HCT116 (cell line): ENCODE measurements around the gene TPH1. TPM values are rescaled to one million over a fixed set of nuclear protein-coding genes. Genes with fewer than 3 reads are reported as not detected.

Experiments
- ATAC-seq: fragments of 200-7000 bp; cut with Tn5 transposase; 2 replicates; pipeline ENCODE4 v1.9.1; 2020; ENCODE audit warnings: mild to moderate bottlenecking, moderate library complexity
- BruUV-seq: library from RNA; stranded (reverse); fragments of 400-500 nt; replicated peaks from 2 replicates; lab custom pipeline; 2021; lab: Mats Ljungman, UMichigan
- CTCF ChIA-PET: fragments of 300-600 bp; sonication (Branson Sonifier 250); formaldehyde crosslinking; loops from one replicate; lab custom pipeline; 2021; ENCODE audit warnings: antibody characterized with exemption; lab: Charles Lee
- POLR2A ChIA-PET: fragments of 300-600, 350-600 bp; sonication (Branson Sonifier 250); formaldehyde crosslinking; loops from one replicate; lab custom pipeline; 2021; ENCODE audit warnings: antibody characterized with exemption; lab: Charles Lee
- RAD21 ChIA-PET, 2 experiments: fragments of 300-600 bp; sonication (Branson Sonifier 250); formaldehyde crosslinking; loops; one replicate each; lab custom pipeline; 2023; ENCODE audit warnings: low total read pairs in 2 of 2; ENCODE audit not compliant: uncharacterized antibody in 2 of 2, unreplicated experiment in 2 of 2, low non-redundant PET in 1 of 2; lab: Charles Lee
- DNase-seq: peaks from one replicate; pipeline ENCODE4 v3.0.0-alpha.2; 2010; ENCODE audit warnings: low read depth, low spot score
- H2AFZ ChIP-seq: fragments of 200-600 bp; shearing (Covaris generic), sonication (generic); 2 replicates; pipeline ENCODE4 v1.6.1; 2017; ENCODE audit warnings: low read depth, mixed run types, mixed read lengths, antibody characterized with exemption, low read length; ENCODE audit not compliant: poor library complexity, severe bottlenecking
- H3K27ac ChIP-seq: 2 replicates; pipeline ENCODE4 v1.5.1; 2012; ENCODE audit warnings: low read depth, low read length
- H3K27me3 ChIP-seq: fragments of 200-600 bp; sonication (generic); 2 replicates; pipeline ENCODE4 v1.6.1; 2016; ENCODE audit warnings: mixed run types, low read length, mixed read lengths; ENCODE audit not compliant: insufficient read depth
- H3K36me3 ChIP-seq, 2 experiments: fragments of 200-500 bp in 1 of 2; fragments of 200-600 bp in 1 of 2; sonication (Bioruptor generic) in 1 of 2; sonication (generic) in 1 of 2; 2 replicates each; pipeline versions ENCODE4 v1.5.1 to v1.6.1; 2014 to 2016; ENCODE audit warnings: low read length in 2 of 2, inconsistent platforms in 1 of 2, mixed read lengths in 1 of 2, mixed run types in 1 of 2; ENCODE audit not compliant: insufficient read depth in 2 of 2, control insufficient read depth in 1 of 2
- H3K4me1 ChIP-seq, 2 experiments: fragments of 200-600 bp in 1 of 2; sonication (generic) in 1 of 2; 2 replicates each; pipeline versions ENCODE4 v1.5.1 to v1.6.1; 2012 to 2017; ENCODE audit warnings: low read length in 2 of 2, inconsistent platforms in 1 of 2, mild to moderate bottlenecking in 1 of 2, mixed read lengths in 1 of 2, mixed run types in 1 of 2, moderate library complexity in 1 of 2; ENCODE audit not compliant: insufficient read depth in 2 of 2, control insufficient read depth in 1 of 2
- H3K4me2 ChIP-seq: fragments of 200-600 bp; sonication (generic); 2 replicates; pipeline ENCODE4 v1.6.1; 2017; ENCODE audit warnings: mixed run types, low read length, mixed read lengths
- H3K4me3 ChIP-seq, 2 experiments: fragments of 200-600 bp in 1 of 2; sonication (generic) in 1 of 2; replicated peaks in 1 of 2; 2 replicates each; pipeline ENCODE4 v1.5.1; 2011 to 2016; ENCODE audit warnings: low read length in 2 of 2, control low read depth in 1 of 2, low read depth in 1 of 2, mild to moderate bottlenecking in 1 of 2, mixed read lengths in 1 of 2, mixed run types in 1 of 2
- H3K79me2 ChIP-seq: fragments of 200-600 bp; sonication (generic); 2 replicates; pipeline ENCODE4 v1.6.1; 2017; ENCODE audit warnings: mild to moderate bottlenecking, mixed run types, low read length, moderate library complexity, mixed read lengths; ENCODE audit not compliant: insufficient read depth
- H3K9ac ChIP-seq: fragments of 200-600 bp; sonication (generic); 2 replicates; pipeline ENCODE4 v1.6.1; 2016; ENCODE audit warnings: low read length, mixed read lengths
- H3K9me2 ChIP-seq: fragments of 200-600 bp; sonication (generic), shearing (Covaris generic); 2 replicates; pipeline ENCODE4 v1.6.1; 2017; ENCODE audit warnings: mixed run types, mild to moderate bottlenecking, moderate library complexity; ENCODE audit not compliant: insufficient read depth
- H3K9me3 ChIP-seq, 2 experiments: fragments of 200-500 bp in 1 of 2; fragments of 200-600 bp in 1 of 2; sonication (Bioruptor generic) in 1 of 2; sonication (generic) in 1 of 2; 2 replicates each; pipeline ENCODE4 v1.6.1; 2014 to 2017; ENCODE audit warnings: low read length in 2 of 2, mixed read lengths in 2 of 2, inconsistent platforms in 1 of 2, low read depth in 1 of 2, mild to moderate bottlenecking in 1 of 2, mixed run types in 1 of 2, moderate library complexity in 1 of 2; ENCODE audit not compliant: control insufficient read depth in 1 of 2, insufficient read depth in 1 of 2
- H4K20me1 ChIP-seq: fragments of 200-600 bp; sonication (generic), shearing (Covaris generic); 2 replicates; pipeline ENCODE4 v1.6.1; 2017; ENCODE audit warnings: mixed run types, mild to moderate bottlenecking, moderate library complexity; ENCODE audit not compliant: insufficient read depth
- EGR1 ChIP-seq: IDR thresholded peaks from 2 replicates; pipeline ENCODE4 v1.6.1; 2012; ENCODE audit warnings: low read depth
- POLR2AphosphoS5 ChIP-seq: IDR thresholded peaks from 2 replicates; pipeline ENCODE4 v1.6.1; 2011; ENCODE audit warnings: mild to moderate bottlenecking, low read depth, low read length, moderate library complexity
- SP1 ChIP-seq: IDR thresholded peaks from 2 replicates; pipeline ENCODE4 v1.6.1; 2012; ENCODE audit warnings: low read depth
- intact Hi-C: fragments of 100-400 bp; cut with micrococcal nuclease; formaldehyde crosslinking; loops from 2 replicates; pipeline ENCODE4 v1.10.0; 2022
- total RNA-seq: library from RNA; stranded (reverse); gene quantifications from one replicate; pipeline ENCODE4 v1.2.1, GENCODE V29; 2021; ENCODE audit not compliant: unreplicated experiment
- TF ChIP-seq, protein P1 (sequence below): IDR thresholded peaks from 2 replicates; pipeline ENCODE4 v1.6.1; 2012
- TF ChIP-seq, protein P2 (sequence below), 3 experiments: fragments of 200-600 bp in 1 of 3; sonication (generic) in 1 of 3; IDR thresholded peaks in 2 of 3; conservative IDR thresholded peaks in 1 of 3; 2 replicates each; pipeline ENCODE4 v1.5.1; 2012 to 2017; ENCODE audit warnings: low read depth in 2 of 3, low read length in 2 of 3, antibody characterized with exemption in 1 of 3, borderline replicate concordance in 1 of 3, control low read depth in 1 of 3, mild to moderate bottlenecking in 1 of 3, mixed read lengths in 1 of 3, mixed run types in 1 of 3, moderate library complexity in 1 of 3; ENCODE audit not compliant: insufficient read depth in 1 of 3
- TF ChIP-seq, protein P3 (sequence below): IDR thresholded peaks from 2 replicates; pipeline ENCODE4 v1.6.1; 2011; ENCODE audit warnings: mild to moderate bottlenecking, low read length, moderate library complexity; ENCODE audit not compliant: insufficient replicate concordance; ENCODE audit errors: extremely low read depth

The TPH1 gene
- total RNA-seq, 1 experiment from 2014 or later = 0.42 TPM

DNA sequence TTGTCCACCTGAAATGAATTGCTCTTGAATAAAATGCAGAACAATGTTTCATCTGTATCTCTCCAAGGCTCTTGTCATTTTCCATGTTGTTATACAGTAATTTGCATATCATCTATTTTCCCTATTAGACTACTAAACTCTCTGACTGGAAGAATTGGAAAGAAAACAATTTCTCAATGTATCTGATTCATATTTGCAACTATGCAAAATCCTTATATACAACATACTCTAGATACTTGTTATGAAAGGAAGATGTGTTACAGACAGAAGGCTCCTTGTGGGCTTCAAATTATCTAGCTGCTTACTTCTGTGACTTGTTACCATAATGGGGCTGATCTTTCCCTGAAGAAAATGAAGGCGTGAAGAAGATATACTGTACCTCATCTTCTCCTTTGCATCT, 23.6 kb downstream of the TPH1 start:
- intact Hi-C loops = no loop called here
- POLR2A ChIA-PET = no interaction called here

More for the DNA sequence above, 23.6 kb downstream of the TPH1 start:
- Histone ChIP-seq H3K9ac (no peak overlapping the region), H3K9me3 (no peaks in the 10 kb centered on the region), H3K4me2 (no peak overlapping the region), H3K4me1 (no peaks in the 10 kb centered on the region), H4K20me1 (no peaks in the 10 kb centered on the region), H3K9me2 (no peaks in the 10 kb centered on the region), H3K79me2 (no peaks in the 10 kb centered on the region), H3K27ac (no peak overlapping the region), H3K27me3 (no peaks in the 10 kb centered on the region), H2AFZ (no peak overlapping the region), H3K36me3 (no peaks in the 10 kb centered on the region), H3K4me3 (no peak overlapping the region)
- ChIA-PET RAD21 (no interaction called here), CTCF (no interaction called here)
- TF ChIP-seq, protein P1, sequence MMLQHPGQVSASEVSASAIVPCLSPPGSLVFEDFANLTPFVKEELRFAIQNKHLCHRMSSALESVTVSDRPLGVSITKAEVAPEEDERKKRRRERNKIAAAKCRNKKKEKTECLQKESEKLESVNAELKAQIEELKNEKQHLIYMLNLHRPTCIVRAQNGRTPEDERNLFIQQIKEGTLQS = no peak
- no peak for TF ChIP-seq SP1
- TF ChIP-seq EGR1 = no peak
- TF ChIP-seq, protein P2, sequence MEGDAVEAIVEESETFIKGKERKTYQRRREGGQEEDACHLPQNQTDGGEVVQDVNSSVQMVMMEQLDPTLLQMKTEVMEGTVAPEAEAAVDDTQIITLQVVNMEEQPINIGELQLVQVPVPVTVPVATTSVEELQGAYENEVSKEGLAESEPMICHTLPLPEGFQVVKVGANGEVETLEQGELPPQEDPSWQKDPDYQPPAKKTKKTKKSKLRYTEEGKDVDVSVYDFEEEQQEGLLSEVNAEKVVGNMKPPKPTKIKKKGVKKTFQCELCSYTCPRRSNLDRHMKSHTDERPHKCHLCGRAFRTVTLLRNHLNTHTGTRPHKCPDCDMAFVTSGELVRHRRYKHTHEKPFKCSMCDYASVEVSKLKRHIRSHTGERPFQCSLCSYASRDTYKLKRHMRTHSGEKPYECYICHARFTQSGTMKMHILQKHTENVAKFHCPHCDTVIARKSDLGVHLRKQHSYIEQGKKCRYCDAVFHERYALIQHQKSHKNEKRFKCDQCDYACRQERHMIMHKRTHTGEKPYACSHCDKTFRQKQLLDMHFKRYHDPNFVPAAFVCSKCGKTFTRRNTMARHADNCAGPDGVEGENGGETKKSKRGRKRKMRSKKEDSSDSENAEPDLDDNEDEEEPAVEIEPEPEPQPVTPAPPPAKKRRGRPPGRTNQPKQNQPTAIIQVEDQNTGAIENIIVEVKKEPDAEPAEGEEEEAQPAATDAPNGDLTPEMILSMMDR (IDR thresholded peaks at IDR 0.05 in 2 of 3, conservative IDR thresholded peaks at IDR 0.05 in 1 of 3; ENCODE audit: borderline replicate concordance in 1 of 3, insufficient read depth in 1 of 3, low read depth in 2 of 3, low read length in 2 of 3) = no peak
- TF ChIP-seq POLR2AphosphoS5 = no peak
- TF ChIP-seq, protein P3, sequence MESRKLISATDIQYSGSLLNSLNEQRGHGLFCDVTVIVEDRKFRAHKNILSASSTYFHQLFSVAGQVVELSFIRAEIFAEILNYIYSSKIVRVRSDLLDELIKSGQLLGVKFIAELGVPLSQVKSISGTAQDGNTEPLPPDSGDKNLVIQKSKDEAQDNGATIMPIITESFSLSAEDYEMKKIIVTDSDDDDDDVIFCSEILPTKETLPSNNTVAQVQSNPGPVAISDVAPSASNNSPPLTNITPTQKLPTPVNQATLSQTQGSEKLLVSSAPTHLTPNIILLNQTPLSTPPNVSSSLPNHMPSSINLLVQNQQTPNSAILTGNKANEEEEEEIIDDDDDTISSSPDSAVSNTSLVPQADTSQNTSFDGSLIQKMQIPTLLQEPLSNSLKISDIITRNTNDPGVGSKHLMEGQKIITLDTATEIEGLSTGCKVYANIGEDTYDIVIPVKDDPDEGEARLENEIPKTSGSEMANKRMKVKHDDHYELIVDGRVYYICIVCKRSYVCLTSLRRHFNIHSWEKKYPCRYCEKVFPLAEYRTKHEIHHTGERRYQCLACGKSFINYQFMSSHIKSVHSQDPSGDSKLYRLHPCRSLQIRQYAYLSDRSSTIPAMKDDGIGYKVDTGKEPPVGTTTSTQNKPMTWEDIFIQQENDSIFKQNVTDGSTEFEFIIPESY = no peak
- ATAC-seq (no peak), DNase-seq (no peak)
- BruUV-seq = no TSS peak
